Activated T-cell treated with anti-CD3 and anti-CD28 coated beads for 48 hours (primary cell): ENCODE data around the gene URB1.
"Not testable (repeated sequence)": the region's sequence is repeated elsewhere in the genome, so short reads cannot be mapped to it uniquely, and the experiment has no call there.

Source experiments
- DNase-seq: peaks from one replicate; pipeline ENCODE4 v3.0.0-alpha.2; 2020; ENCODE audit warnings: low read depth

Gene URB1

DNA sequence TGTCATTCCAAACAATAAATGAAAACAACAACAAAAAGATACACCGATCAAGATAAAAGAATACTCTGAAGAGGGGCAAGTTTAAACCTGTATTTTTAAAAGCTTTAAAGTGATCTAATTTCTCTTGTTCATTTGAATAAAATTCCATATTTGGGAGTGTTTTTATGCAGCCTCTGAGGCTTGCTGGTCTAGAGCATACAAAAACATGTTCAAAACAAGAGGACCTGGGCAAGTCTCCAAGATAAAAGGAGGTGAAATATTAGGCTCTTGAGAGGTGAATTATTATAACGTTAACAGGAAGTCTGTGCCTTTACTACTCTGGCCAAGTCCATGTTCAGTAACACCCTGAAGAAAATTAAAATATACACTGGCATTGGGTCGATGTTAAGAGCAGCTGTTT is 20.1 kb downstream of the URB1 start:
- DNase-seq: no peak

DNA sequence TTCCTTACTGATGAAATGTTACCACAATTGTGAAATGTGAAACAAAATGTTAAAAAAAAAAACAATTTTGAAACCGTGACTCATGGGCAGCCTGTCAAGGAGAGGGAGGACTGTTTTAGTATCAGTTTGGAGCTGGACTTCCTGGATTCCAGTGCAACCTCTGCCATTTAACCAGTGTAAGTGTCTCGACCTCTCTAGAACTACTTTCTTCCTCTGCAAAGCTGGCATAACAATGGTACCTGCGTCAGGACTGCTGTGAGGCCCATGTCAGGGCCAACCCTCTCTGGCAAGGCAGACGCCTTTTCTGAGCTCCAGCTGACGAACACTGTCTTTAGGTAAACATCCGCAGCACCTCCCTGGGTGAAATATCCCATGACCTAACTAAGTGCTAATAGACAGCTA is 20.9 kb downstream of the URB1 start:
- no peak for DNase-seq

DNA sequence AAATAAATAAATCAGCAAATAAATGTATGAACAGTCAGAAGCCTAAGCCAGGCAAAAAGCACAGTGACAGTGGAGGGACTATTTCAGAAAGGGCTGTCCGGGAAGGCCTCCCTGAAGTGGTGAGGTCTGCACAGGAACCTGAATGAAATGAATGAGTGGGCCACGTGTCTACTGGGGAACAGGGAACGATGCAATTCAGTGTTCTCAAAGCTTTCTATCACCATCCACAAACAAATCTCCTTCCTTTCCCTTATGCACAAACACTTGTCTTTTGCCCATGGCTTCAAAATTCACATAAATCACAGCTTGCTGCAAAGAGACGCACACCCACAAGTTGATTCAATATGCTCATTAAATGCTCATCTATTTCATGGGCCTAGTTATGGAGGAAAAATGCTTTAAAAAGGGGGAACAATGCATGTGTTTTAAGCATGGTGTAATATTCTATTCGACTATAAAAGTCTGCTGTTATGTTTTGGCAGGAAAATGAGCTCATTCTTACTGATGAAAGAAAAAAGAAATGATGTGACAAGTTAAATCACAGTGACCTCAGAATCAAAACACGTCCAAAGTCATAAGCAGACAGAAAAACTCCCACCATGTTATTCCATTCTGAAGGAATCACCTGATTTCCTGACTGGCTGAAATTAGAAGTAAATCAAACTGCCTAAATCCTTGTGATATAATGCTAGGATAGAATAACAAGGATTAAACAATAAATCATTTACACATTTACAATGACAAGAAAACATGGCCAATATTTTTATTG is 21.6 kb downstream of the URB1 start:
- no peak for DNase-seq

DNA sequence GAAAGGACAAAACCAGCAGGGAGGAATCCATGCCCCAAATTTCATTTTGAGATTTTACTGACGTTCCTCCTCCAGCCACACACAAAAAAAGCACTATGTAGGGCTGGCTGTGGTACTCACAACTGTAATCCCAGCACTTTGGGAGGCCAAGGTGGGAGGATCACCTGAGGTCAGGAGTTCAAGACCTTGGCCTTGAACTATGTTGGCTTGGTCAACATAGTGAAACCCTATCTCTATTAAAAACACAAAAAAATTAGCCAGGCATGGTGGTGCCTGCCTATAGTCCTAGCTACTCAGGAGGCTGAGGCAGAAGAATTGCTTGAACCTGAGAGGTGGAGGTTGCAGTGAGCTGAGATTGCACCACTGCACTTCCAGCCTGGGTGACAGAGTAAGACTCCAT is 23.9 kb downstream of the URB1 start:
- DNase-seq: not testable (repeated sequence)

DNA sequence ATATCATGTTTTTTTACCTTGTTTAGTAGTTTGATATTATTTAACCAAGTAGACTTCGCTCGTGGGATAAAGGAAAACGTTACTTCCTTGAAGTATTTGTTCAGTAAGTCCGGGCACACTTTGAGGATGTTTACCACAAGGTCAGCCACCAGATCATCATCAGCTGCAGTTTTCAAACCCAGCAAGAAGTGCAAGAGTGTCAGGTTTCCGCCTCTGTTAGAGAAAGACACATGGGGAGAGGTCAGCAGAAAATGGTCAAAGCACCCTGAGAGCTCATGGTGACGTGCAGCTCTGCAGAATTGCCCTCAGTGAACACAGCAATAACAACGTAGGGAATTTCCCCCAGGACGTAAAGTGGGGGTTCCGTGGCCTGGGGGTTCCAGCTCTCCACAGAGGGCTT is 24.4 kb downstream of the URB1 start:
- no peak for DNase-seq

DNA sequence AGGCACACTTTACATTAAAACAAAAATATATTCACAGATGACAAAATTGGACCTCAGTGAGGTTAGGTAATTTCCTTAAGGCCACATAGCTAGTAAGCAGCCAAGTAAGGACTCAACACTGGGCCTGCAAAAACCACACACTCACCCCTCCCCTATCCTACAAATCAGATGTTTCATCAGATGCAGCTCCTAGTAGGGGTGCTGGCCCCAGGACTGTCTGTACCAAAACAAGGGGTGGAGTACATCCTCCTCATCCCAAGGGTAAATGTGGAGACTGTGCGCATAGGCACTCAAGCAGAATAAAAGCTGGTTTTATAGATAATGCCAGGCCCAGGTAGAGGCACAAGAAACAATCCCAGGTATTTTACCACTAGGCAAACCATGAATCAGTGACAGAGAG is 25.7 kb downstream of the URB1 start:
- no peak for DNase-seq

DNA sequence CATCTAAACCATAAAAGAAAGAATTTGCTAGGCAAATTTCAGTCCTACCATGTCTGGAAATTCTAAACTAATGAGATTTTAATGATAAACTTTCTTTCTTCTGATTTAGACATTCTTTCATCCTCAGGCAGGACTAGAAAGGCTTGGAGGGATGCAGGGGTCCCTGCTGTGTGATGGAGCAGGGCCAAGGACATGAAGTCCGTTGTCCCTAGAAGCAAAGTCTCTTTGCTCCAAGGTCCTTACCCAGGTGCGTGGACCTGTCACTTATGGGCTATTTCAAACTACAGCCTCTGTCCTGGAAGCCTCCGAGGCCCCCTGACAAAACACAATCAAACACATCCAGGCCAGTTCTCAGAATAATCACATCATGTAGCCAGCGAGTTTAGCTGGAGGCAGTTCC is 26.6 kb downstream of the URB1 start:
- no peak for DNase-seq

DNA sequence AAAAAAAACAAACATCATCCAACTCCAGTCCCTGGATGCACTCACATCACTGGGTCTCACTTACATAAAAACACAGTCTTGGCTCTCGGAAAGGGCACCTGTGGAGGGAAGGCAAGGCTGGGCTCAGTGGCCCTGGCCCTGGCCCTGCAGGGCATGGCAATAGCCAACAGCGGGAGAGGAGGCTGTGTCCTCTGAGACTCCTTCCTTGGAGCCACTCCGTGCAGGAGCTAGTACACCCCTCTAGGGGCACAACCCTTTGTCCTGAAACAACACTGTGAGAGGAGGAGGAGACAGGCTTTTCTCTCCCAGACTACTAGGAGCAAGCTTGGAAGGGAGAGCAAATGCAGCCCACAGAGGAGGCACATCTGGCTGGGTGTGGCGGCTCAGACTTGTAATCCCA is 28.0 kb downstream of the URB1 start:
- DNase-seq: no peak

DNA sequence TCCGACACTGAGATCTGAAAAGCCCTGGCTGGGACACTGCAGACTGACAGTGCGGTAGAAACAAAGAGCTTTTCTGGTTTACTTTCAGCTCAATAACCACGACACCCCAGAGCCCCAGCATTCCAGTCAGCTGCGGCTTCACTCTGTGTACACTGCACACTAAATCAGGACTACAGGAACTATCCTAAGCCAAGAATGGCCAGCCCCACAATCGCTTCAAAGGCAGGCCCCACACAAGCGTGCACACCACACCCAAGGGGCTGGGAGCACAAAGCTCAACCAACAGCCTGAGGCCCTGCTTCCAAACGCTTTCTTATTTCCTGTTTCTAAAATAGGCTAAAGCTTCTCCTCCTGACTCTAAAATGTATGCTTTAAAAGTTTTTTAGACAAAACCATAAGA is 28.4 kb downstream of the URB1 start:
- DNase-seq: no peak

DNA sequence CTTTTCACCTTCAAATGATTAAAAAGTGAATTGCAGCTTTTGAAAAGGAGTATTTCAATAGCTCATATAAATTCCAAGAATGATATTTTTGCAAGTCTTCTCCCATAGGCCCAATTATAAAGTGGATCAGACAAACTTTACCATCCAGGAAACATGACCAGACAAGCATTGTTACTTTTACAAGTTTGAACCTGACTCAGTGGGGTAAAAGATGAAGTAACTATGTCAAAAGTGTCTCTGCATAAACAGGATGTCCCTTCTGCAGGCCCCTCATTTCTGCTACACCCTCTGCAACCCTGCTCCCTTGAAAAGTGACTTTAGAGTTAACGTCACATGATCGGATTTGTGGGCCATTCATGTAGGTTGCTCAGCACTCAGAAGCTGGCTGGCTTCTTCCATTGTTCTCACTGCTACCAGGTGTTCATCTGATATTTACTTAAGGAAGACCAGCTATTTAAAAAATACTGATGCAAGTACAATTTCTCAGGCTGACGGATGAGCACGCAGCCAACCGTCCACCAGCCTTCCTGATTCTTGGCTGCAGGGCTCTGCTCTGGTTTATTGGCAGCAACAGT is 32.3 kb downstream of the URB1 start:
- no peak for DNase-seq

DNA sequence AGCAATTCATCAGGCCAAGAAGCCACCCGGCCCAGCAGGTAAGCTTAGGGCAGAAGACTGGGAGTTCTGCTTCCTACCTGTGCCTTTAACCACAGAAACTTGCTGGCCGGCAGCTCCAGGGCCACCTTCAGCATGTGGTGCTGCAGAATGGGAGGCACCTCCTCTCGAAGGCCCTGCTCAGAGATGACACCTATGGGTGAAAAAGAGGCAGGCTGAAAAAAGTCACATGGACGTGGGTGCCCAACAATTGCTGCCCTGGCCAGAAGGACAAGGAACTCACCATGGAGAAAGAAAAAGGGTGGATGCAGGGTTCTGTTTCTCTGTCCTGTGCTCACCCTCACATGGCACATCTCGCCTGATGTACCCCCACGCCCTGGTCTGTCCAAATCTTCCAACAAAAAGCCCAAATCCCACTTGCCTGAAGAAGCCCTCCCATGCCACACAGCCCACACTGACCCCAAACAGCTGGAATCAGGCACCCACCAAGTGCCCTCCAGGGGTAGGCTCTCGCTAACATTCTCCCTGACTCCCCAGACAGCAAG is 33.0 kb downstream of the URB1 start:
- DNase-seq: no peak

DNA sequence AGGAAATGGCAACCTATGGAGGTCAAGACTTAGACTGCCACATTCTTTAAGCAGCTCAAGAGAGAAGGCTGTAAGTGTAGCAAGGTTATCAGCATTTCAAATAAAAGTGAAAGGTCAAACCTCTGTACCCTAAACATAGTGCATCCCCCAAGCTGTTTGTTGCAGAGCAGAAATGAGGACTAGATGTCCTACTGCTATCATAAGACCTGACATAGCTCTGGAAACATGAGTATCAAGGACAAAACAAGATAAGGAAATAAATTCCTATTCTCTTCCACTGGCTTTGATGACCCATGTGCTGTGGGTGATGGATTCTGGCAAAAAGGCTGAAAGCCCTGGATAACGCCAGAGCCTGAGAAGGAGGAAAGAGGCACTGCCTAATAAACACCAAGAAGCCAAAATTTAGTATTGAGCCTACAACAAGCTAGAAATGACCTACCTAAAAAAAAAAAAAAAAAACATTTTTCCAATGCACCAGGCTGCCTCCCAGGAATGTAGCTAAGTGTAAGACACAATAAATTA is 35.9 kb downstream of the URB1 start:
- DNase-seq: no peak

DNA sequence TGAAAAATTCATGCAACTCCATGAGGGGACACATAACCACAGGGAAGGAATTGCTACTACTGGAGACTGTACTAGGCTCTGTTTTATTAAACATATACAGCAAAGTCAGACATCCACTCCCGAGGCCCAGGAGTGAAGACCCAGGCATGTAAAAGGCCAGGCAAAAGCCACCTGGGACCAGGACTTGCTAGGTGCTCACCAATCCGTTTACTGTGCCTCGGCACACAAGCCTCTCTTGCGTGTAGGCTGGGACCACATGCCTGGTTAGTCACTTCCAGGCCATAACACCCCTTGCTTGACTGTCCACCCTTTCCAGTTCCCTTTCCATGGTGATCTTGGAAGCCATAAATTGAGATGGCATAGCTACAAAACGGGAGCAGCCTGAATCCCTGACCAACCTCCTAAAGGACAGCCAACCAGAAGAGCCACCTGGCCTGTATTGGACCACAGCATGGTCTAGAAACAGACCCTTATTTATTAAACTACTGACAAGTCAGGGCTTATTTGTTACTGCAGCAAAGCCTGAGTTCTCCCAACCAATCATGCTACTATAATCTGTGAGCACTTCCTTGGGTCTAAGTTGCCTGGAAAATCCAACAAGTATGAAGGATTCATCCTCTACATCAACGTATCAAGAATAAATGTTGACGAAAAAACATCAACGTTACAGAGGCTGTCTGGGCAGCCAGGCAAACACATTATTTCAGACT is 39.7 kb downstream of the URB1 start:
- DNase-seq: no peak

DNA sequence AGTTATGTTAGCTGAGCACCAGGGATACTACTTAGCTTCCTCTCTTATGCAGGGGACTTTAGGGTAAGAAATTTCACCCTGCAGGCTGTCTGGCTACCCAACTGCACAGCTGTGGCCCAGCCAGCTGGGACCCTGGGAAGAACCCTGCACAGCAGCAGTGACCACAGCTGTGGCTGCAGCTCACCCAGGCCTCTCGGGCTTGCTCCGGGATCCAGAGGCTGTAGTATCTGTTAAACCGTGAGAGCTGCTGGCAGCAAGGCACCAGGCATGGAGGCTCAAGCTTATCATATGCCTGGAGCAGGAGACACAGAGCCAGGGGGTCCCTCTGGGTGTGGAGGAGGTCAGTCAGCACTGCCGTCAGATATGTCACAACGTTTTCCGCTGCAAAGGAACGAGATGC is 40.3 kb downstream of the URB1 start:
- DNase-seq: no peak

DNA sequence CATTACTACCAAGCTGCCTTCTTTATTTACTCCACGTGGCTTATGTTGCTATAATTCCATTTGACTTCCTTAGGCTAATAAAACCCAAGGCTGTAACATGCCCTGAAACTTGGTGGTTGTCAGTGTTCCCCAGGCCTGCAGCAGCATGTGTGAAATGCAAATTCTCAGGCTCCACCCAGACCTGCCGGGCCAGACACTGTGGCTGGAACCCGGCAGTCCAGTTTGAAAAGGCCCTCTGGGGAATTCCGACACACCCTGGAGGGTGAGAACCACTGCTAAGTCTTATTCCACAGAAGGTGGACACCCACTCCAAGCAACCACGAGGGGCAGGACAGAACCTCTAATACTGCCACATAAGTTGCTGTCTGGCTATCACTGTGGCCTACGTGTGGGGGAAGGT is 41.4 kb downstream of the URB1 start:
- no peak for DNase-seq

DNA sequence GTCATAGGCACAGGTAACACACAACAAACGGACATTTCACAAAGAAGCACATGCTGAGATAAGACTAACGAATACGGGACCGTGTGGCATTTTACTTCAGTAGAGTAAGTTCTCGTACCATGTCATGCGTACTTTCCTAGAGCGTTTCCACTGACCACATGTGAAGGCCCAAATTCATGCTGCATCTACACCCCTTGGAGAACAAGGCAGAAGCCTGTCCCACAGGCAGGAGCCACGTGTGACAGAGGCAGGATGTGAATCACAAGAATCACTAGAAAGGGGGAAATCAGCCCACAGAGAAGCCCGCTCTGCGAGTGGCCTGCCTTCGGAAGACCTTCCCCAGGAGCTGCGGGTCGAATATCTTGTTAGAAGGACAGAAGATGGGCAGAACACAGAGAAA is 41.8 kb downstream of the URB1 start:
- no peak for DNase-seq

DNA sequence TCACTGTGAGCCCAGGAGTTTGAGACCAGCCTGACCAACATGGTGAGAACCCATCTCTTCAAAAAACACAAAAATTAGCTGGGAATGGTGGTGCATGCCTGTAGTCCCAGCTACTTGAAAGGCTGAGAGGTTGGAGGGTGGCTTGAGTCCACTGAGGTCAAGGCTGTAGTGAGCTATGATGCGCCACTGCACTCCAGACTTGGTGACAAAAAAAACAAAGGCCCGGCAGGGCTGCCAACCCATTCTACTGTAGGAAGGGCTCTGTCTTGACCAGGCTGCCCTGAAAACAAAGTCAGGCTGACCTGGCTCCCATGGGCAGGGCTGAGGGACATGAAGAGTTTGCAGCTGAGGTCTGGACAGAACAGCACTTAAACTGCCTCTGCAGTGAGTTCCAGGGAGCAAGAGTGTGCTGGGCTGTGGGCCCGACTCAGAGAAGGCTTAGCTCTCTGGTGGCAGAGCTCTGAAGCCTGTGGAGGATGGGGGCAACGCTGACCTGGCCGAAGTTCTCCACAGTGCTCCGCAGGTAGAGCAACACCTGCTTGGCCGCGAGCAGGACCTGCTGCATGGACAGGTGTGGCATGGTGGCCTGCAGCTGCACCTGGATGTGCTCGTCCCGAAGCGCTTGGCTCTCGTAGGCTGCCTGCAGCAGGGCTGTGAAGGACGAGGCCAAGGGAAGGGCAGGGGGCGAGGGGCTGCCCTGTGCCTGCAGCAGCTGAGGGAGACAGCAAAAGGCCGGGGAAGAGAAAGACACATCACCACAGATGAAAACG is 42.4 kb downstream of the URB1 start:
- no peak for DNase-seq

DNA sequence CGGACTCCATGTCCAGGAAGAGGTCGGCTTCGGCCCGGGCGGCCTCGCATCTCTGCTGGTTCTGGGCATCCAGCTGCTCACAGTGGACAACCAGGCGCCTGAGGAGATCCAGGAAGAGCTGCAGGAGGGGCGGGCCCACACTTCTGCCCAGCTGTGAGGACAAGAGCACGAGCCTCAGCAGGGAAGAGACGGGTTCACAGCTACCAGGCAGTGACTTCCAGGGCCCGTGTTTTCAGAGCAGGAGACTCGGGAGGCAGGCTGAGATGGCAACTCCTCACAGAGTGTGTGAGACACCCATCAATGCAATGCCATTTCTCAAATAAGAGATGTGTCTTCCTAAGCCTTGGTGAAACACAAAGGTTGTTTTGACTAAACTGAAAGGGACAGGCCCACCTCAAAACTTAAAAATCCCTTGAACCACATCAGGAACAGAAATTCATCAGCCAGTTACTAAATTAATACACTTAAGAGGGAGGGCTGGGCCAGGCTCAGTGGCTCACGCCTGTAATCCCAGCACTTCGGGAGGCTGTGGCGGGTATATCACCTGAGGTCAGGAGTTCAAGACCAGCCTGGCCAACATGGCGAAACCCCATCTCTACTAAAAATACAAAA is 43.4 kb downstream of the URB1 start:
- DNase-seq: no peak

DNA sequence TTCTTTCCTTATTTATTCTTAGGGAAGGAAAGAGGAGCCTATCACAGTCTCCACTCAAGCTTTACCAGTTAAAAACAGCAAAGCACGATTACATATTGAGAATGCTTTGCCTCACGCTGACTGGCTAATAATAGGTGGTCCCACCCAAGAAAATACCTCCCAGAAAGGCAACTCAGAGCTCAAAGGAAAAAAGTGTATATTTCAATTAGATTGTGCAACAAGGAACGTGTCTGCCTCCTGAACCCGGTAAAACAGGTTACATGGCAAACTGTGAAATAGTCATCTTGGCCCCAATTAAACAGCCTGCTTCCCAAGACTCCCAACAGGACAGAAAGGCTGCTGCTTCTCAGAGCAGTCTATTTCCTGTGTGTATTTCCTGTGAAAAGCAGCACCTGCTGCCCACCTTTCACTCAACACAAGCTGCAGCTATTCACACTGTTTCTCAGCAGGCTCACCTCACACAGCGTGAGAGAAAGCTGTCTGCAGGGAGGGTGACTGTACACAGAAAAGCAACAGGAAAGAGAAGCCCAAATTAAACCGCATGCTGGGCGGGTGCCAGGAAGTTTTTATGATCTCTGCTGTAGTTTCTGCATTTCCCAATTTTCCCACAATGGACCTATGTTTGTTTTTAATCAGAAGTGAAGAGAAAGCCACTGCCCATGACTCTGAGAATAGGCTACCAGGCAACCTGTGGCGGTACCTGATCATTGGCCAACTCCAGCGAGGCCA is 44.0 kb downstream of the URB1 start:
- no peak for DNase-seq

DNA sequence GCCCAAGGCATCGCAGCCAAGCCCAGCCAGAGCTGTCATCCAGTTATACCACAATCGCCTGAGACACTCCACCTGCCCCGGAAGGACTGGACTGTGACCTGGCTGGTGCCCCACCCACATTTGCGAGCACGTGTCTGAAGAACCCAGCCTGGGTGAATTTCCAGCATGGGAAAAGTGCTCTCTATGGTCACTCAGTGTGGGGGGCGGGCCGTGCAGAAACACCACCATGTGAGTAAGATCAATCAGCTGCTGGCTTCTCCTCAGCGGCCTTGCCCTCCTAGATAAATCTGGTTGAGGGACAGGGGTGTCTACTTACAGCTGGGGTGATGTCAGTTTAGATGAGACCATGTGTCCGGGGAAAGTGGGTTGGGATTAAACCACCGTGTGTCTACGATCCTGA is 44.8 kb downstream of the URB1 start:
- DNase-seq: no peak

DNA sequence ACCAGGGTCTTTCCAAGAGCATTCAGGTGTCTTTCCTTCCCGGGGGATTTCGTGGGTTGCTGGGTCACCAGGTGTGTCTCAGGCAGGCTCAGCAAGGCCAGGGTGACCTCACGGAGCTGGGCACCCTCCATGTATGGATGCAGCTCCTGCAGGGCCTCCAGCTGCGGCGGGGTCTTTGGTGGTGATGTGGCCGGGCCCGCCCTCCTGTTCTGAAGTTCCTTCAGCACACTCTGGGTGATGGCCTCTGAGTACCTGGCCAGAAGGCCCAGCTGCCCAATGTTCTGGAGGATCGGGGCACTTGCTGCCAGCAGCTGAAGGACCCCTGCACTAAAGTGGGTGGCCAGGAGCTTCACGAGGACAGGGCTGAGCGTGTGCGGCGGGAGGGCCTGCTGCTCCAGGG is 45.5 kb downstream of the URB1 start:
- no peak for DNase-seq
